IMR-90 (cell line): ENCODE data around the gene ADD2. TPM values are rescaled to one million over a fixed set of nuclear protein-coding genes. Genes with fewer than 3 reads are reported as not detected.

ENCODE experiments used
- ATAC-seq: fragments of 200-7000 bp; cut with Tn5 transposase; 2 replicates; pipeline ENCODE4 v1.9.1; 2020; ENCODE audit warnings: low read depth, mild to moderate bottlenecking, moderate library complexity
- BruUV-seq: library from RNA; stranded (reverse); fragments of 400-500 nt; replicated peaks from 2 replicates; lab custom pipeline; 2021; lab: Mats Ljungman, UMichigan
- CTCF ChIA-PET: fragments of 300-600 bp; formaldehyde crosslinking; extraction: SDS; loops from one replicate; lab custom pipeline; 2021; ENCODE audit warnings: antibody characterized with exemption; lab: Yijun Ruan, JAX
- POLR2A ChIA-PET: fragments of 300-600 bp; sonication (Branson Sonifier 250); formaldehyde crosslinking; loops from one replicate; lab custom pipeline; 2022; ENCODE audit warnings: antibody characterized with exemption; ENCODE audit not compliant: unreplicated experiment; lab: Charles Lee
- DNase-seq: peaks from one replicate; pipeline ENCODE4 v3.0.0; 2013
- H2AFZ ChIP-seq: replicated peaks from 2 replicates; pipeline ENCODE3; 2013; ENCODE audit warnings: low read length, mild to moderate bottlenecking; ENCODE audit not compliant: poor library complexity
- H2AK5ac ChIP-seq: 2 replicates; pipeline ENCODE4 v1.6.1; 2013; ENCODE audit warnings: low read depth, low read length, inconsistent platforms
- H2AK9ac ChIP-seq: replicated peaks from 2 replicates; pipeline ENCODE3; 2013; ENCODE audit warnings: mild to moderate bottlenecking, low read depth, low read length, moderate library complexity; ENCODE audit not compliant: poor library complexity
- H2BK120ac ChIP-seq: 2 replicates; pipeline ENCODE4 v1.6.1; 2013; ENCODE audit warnings: low read depth, low read length, inconsistent platforms
- H2BK15ac ChIP-seq: 3 replicates; pipeline ENCODE4 v1.6.1; 2013; ENCODE audit warnings: low read depth, low read length, inconsistent platforms
- H2BK20ac ChIP-seq: 2 replicates; pipeline ENCODE4 v1.6.1; 2013; ENCODE audit warnings: low read depth, mild to moderate bottlenecking, inconsistent platforms, low read length, moderate library complexity
- H2BK5ac ChIP-seq: 2 replicates; pipeline ENCODE4 v1.6.1; 2013; ENCODE audit warnings: mild to moderate bottlenecking, low read depth, low read length, inconsistent platforms; ENCODE audit not compliant: poor library complexity, severe bottlenecking
- H3K14ac ChIP-seq: replicated peaks from 2 replicates; pipeline ENCODE4 v1.6.1; 2013; ENCODE audit warnings: low read depth, low read length, inconsistent platforms
- H3K18ac ChIP-seq: 2 replicates; pipeline ENCODE4 v1.6.1; 2013; ENCODE audit warnings: low read depth, low read length, control low read depth
- H3K23ac ChIP-seq: 2 replicates; pipeline ENCODE4 v1.6.1; 2013; ENCODE audit warnings: low read depth, low read length, inconsistent platforms
- H3K27ac ChIP-seq: 2 replicates; pipeline ENCODE4 v1.5.1; 2013; ENCODE audit warnings: mild to moderate bottlenecking, control low read depth, low read length; ENCODE audit not compliant: insufficient read depth
- H3K27me3 ChIP-seq: 2 replicates; pipeline ENCODE4 v1.6.1; 2013; ENCODE audit warnings: low read length; ENCODE audit not compliant: control insufficient read depth, insufficient read depth
- H3K36me3 ChIP-seq: 2 replicates; pipeline ENCODE4 v1.6.1; 2013; ENCODE audit warnings: low read length, mixed read lengths; ENCODE audit not compliant: control insufficient read depth, insufficient read depth
- H3K4ac ChIP-seq: 2 replicates; pipeline ENCODE4 v1.6.1; 2013; ENCODE audit warnings: low read depth, low read length, inconsistent platforms
- H3K4me1 ChIP-seq: 2 replicates; pipeline ENCODE4 v1.6.1; 2013; ENCODE audit warnings: low read length, mixed read lengths; ENCODE audit not compliant: control insufficient read depth, insufficient read depth
- H3K4me2 ChIP-seq: 2 replicates; pipeline ENCODE4 v1.6.1; 2013; ENCODE audit warnings: low read depth, mild to moderate bottlenecking, control low read depth, low read length, moderate library complexity
- H3K4me3 ChIP-seq: 2 replicates; pipeline ENCODE4 v1.5.1; 2013; ENCODE audit warnings: low read depth, mild to moderate bottlenecking, control low read depth, low read length, moderate library complexity; ENCODE audit not compliant: insufficient read depth
- H3K56ac ChIP-seq: 2 replicates; pipeline ENCODE4 v1.6.1; 2013; ENCODE audit warnings: low read length, inconsistent platforms; ENCODE audit not compliant: insufficient read depth; ENCODE audit errors: extremely low read depth
- H3K79me1 ChIP-seq, 2 experiments: 2 replicates each; pipeline ENCODE4 v1.6.1; 2013; ENCODE audit warnings: low read length in 2 of 2, inconsistent platforms in 1 of 2, low read depth in 1 of 2
- H3K9ac ChIP-seq: 2 replicates; pipeline ENCODE4 v1.6.1; 2013; ENCODE audit warnings: low read depth, low read length, control low read depth
- H3K9me1 ChIP-seq: 2 replicates; pipeline ENCODE4 v1.6.1; 2013; ENCODE audit warnings: low read length, inconsistent platforms; ENCODE audit not compliant: insufficient read depth
- H3K9me3 ChIP-seq: 2 replicates; pipeline ENCODE4 v1.6.1; 2013; ENCODE audit warnings: low read length; ENCODE audit not compliant: control insufficient read depth, insufficient read depth
- H4K20me1 ChIP-seq: 2 replicates; pipeline ENCODE4 v1.6.1; 2013; ENCODE audit warnings: low read length, inconsistent platforms; ENCODE audit not compliant: insufficient read depth
- H4K5ac ChIP-seq: 2 replicates; pipeline ENCODE4 v1.6.1; 2013; ENCODE audit warnings: mild to moderate bottlenecking, low read depth, low read length, control low read depth
- H4K8ac ChIP-seq, 2 experiments: 2 replicates each; pipeline ENCODE4 v1.6.1; 2013; ENCODE audit warnings: low read depth in 2 of 2, low read length in 2 of 2, control low read depth in 1 of 2, inconsistent platforms in 1 of 2
- H4K91ac ChIP-seq: 2 replicates; pipeline ENCODE4 v1.6.1; 2013; ENCODE audit warnings: low read depth, low read length, inconsistent platforms; ENCODE audit not compliant: insufficient read depth
- BHLHE40 ChIP-seq: fragments of 150-350 bp; IDR thresholded peaks from 2 replicates; pipeline ENCODE4 v1.6.1; 2016; ENCODE audit warnings: mild to moderate bottlenecking, low read depth, low read length
- CEBPB ChIP-seq: IDR thresholded peaks from 2 replicates; pipeline ENCODE4 v1.6.1; 2012; ENCODE audit warnings: low read depth, low read length, improper control_type of control experiment
- CHD1 ChIP-seq: IDR thresholded peaks from 2 replicates; pipeline ENCODE4 v1.6.1; 2012; ENCODE audit warnings: low read depth, low read length, improper control_type of control experiment
- CTCF ChIP-seq: conservative IDR thresholded peaks from 2 replicates; pipeline ENCODE4 v1.5.1; 2012; ENCODE audit warnings: mild to moderate bottlenecking, low read depth, low read length, improper control_type of control experiment
- ELK1 ChIP-seq: fragments of 150-350 bp; IDR thresholded peaks from 2 replicates; pipeline ENCODE4 v1.6.1; 2016; ENCODE audit warnings: low read depth, mild to moderate bottlenecking, low read length, moderate library complexity, borderline replicate concordance
- FOS ChIP-seq: fragments of 150-350 bp; IDR thresholded peaks from 2 replicates; pipeline ENCODE4 v1.6.1; 2016; ENCODE audit warnings: low read depth, low read length
- MAFK ChIP-seq: IDR thresholded peaks from 2 replicates; pipeline ENCODE4 v1.6.1; 2012; ENCODE audit warnings: low read depth, low read length, improper control_type of control experiment
- MAZ ChIP-seq: IDR thresholded peaks from 2 replicates; pipeline ENCODE4 v1.6.1; 2012; ENCODE audit warnings: low read depth, mild to moderate bottlenecking, low read length, improper control_type of control experiment, moderate library complexity, borderline replicate concordance
- MXI1 ChIP-seq: IDR thresholded peaks from 2 replicates; pipeline ENCODE4 v1.6.1; 2012; ENCODE audit warnings: low read depth, mild to moderate bottlenecking, low read length, moderate library complexity, borderline replicate concordance
- NFE2L2 ChIP-seq: fragments of 150-350 bp; IDR thresholded peaks from 2 replicates; pipeline ENCODE4 v1.6.1; 2016; ENCODE audit warnings: low read depth, mild to moderate bottlenecking, low read length
- POLR2A ChIP-seq: IDR thresholded peaks from 2 replicates; pipeline ENCODE4 v1.6.1; 2012; ENCODE audit warnings: mild to moderate bottlenecking, low read depth, low read length
- RAD21 ChIP-seq: IDR thresholded peaks from 2 replicates; pipeline ENCODE4 v1.6.1; 2012; ENCODE audit warnings: low read length, improper control_type of control experiment
- RCOR1 ChIP-seq: IDR thresholded peaks from 2 replicates; pipeline ENCODE4 v1.6.1; 2012; ENCODE audit warnings: mild to moderate bottlenecking, low read length, improper control_type of control experiment; ENCODE audit not compliant: insufficient replicate concordance
- RFX5 ChIP-seq: IDR thresholded peaks from 2 replicates; pipeline ENCODE4 v1.8.0; 2012; ENCODE audit warnings: low read depth, mild to moderate bottlenecking, low read length, moderate library complexity
- SMC3 ChIP-seq: fragments of 150-350 bp; IDR thresholded peaks from 2 replicates; pipeline ENCODE4 v1.6.1; 2016; ENCODE audit warnings: low read depth, mild to moderate bottlenecking, antibody characterized with exemption, low read length, moderate library complexity
- USF2 ChIP-seq: fragments of 150-350 bp; IDR thresholded peaks from 2 replicates; pipeline ENCODE4 v1.6.1; 2017; ENCODE audit warnings: mild to moderate bottlenecking, antibody characterized with exemption, low read length, low read depth
- WGBS, 2 experiments: methylation state at CpG; one replicate each; pipeline versions ENCODE4 v1.1.5 to v1.1.7; 2013; ENCODE audit warnings: missing lambda C conversion rate in 2 of 2; ENCODE audit not compliant: insufficient read length in 1 of 2; ENCODE audit errors: extremely low coverage in 2 of 2; 5-methylcytosine and 5-hydroxymethylcytosine counted together
- dilution Hi-C: fragments of 300-500 bp; cut with HindIII; formaldehyde crosslinking; loops from one replicate; pipeline ENCODE4 v1.14.3; 2018; ENCODE audit warnings: low sequenced_read_pairs; ENCODE audit not compliant: unreplicated experiment
- in situ Hi-C: fragments of 300-500 bp; cut with MboI; formaldehyde crosslinking; loops from 3 replicates; pipeline ENCODE4 v1.14.3; 2019; ENCODE audit warnings: low sequenced_read_pairs, inconsistent platforms, mixed read lengths
- intact Hi-C: fragments of 100-400 bp; cut with micrococcal nuclease; formaldehyde crosslinking; loops from 2 replicates; pipeline ENCODE4 v1.10.0; 2022
- polyA plus RNA-seq, 3 experiments: library from polyadenylated mRNA; depleted of rRNA; stranded (reverse); fragments of >200 nt; gene quantifications; 2 replicates each; pipeline ENCODE4 v1.2.3, GENCODE V29; 2012; ENCODE audit warnings: low replicate concordance in 1 of 3
- total RNA-seq: library from RNA; depleted of rRNA; stranded (reverse); fragments of >200 nt; gene quantifications from 2 replicates; pipeline ENCODE4 v1.2.3, GENCODE V29; 2012

Gene ADD2
- total and polyA plus RNA-seq, 2 of the 4 experiments (the other 2 are of a cell fraction) = not detected

GRCh38 chr2:70729647-70730046, 38.4 kb downstream of the ADD2 start:
- Histone ChIP-seq H3K14ac (no peak overlapping the region), H4K8ac (no peak overlapping the region), H3K23ac (no peak overlapping the region), H2AK9ac (no peak overlapping the region), H2BK5ac (no peak overlapping the region), H2AFZ (no peak overlapping the region), H4K5ac (no peak overlapping the region), H3K4me2 (no peak overlapping the region), H2AK5ac (no peak overlapping the region), H2BK20ac (no peak overlapping the region), H3K56ac (no peak overlapping the region), H3K27ac (no peak overlapping the region), H3K4me3 (no peak overlapping the region), H3K4ac (no peak overlapping the region), H3K9ac (no peak overlapping the region), H3K36me3 (no peaks in the 10 kb centered on the region), H4K91ac (no peak overlapping the region), H3K9me1 (no peaks in the 10 kb centered on the region), H4K20me1 (no peaks in the 10 kb centered on the region), H3K79me1 (no peaks in the 10 kb centered on the region), H3K18ac (no peak overlapping the region), H3K4me1 (no peaks in the 10 kb centered on the region), H3K9me3 (no peaks in the 10 kb centered on the region), H2BK120ac (no peak overlapping the region), H2BK15ac (no peak overlapping the region), H3K27me3 (peaks cover 4% of the 10 kb centered on the region)
- ChIA-PET POLR2A (no interaction called here), CTCF (no interaction called here)
- DNase-seq = no peak
- in situ Hi-C loops = no loop called here
- no TSS peak for BruUV-seq
- WGBS, 2 experiments = no CpG with 5 or more reads among the region's 1 CpG
- dilution Hi-C loops = no loop called here
- no peak for ATAC-seq
- TF ChIP-seq POLR2A = no peak
- no peak for TF ChIP-seq CTCF
- no peak for TF ChIP-seq SMC3
- TF ChIP-seq FOS = no peak
- no peak for TF ChIP-seq RAD21
- TF ChIP-seq CEBPB = no peak
- TF ChIP-seq CHD1 = no peak
- no peak for TF ChIP-seq RCOR1
- TF ChIP-seq MXI1 = no peak
- TF ChIP-seq BHLHE40 = no peak
- no peak for TF ChIP-seq NFE2L2
- no peak for TF ChIP-seq USF2
- TF ChIP-seq ELK1 = no peak
- TF ChIP-seq RFX5 = no peak
- TF ChIP-seq MAFK = no peak
- TF ChIP-seq MAZ = no peak
- intact Hi-C loops = no loop called here
